Kidney (tissue), 14 donors: ENCODE data around the gene ST3GAL5. TPM values are rescaled to one million over a fixed set of nuclear protein-coding genes. Genes with fewer than 3 reads are reported as not detected.
"Not testable (repeated sequence)": the region's sequence is repeated elsewhere in the genome, so short reads cannot be mapped to it uniquely, and the experiment has no call there.

ENCODE experiments used
- DNase-seq, 5 donors: peaks; one replicate each; pipeline ENCODE4 v3.0.0-alpha.2; 2013 to 2020
- FAIRE-seq: peaks from 2 replicates; lab custom pipeline; 2012; peaks lifted over from hg19 to GRCh38; lab: Jason Lieb, UNC
- H3K27ac ChIP-seq, 2 donors: one replicate each; pipeline ENCODE4 v1.7.0; 2013; ENCODE audit warnings: low read depth in 2 of 2, low read length in 2 of 2, inconsistent platforms in 1 of 2
- H3K27me3 ChIP-seq: one replicate; pipeline ENCODE4 v1.7.1; 2013; ENCODE audit warnings: low read length, inconsistent platforms; ENCODE audit not compliant: control insufficient read depth, insufficient read depth
- H3K36me3 ChIP-seq, 3 donors: one replicate each; pipeline versions ENCODE4 v1.7.0 to v1.7.1; 2013; ENCODE audit warnings: low read length in 3 of 3, control low read depth in 1 of 3, inconsistent platforms in 1 of 3; ENCODE audit not compliant: insufficient read depth in 3 of 3, control insufficient read depth in 2 of 3
- H3K4me1 ChIP-seq, 3 donors: one replicate each; pipeline versions ENCODE4 v1.7.0 to v1.7.1; 2013; ENCODE audit warnings: low read length in 3 of 3, inconsistent platforms in 1 of 3, low read depth in 1 of 3; ENCODE audit not compliant: control insufficient read depth in 2 of 3, insufficient read depth in 2 of 3
- H3K4me3 ChIP-seq, 3 donors: one replicate each; pipeline versions ENCODE4 v1.7.0 to v1.8.1; 2013; ENCODE audit warnings: low read length in 3 of 3, control low read depth in 1 of 3, inconsistent platforms in 1 of 3
- H3K9ac ChIP-seq, 3 donors: one replicate each; pipeline versions ENCODE4 v1.7.0 to v1.7.1; 2013; ENCODE audit warnings: low read length in 3 of 3, control low read depth in 1 of 3, inconsistent platforms in 1 of 3
- H3K9me3 ChIP-seq, 3 donors: one replicate each; pipeline versions ENCODE4 v1.7.0 to v1.7.1; 2013; ENCODE audit warnings: low read length in 3 of 3, control low read depth in 1 of 3, inconsistent platforms in 1 of 3; ENCODE audit not compliant: control insufficient read depth in 2 of 3, insufficient read depth in 1 of 3
- CTCF ChIP-seq: IDR thresholded peaks from 3 replicates; pipeline ENCODE4 v1.5.1; 2012; ENCODE audit warnings: mild to moderate bottlenecking, moderate library complexity, borderline replicate concordance; ENCODE audit not compliant: insufficient read depth; ENCODE audit errors: extremely low read depth
- intact Hi-C: fragments of 100-400 bp; cut with DNase I; formaldehyde crosslinking; loops from one replicate; pipeline ENCODE4 v1.11.1; 2022
- polyA plus RNA-seq: library from polyadenylated mRNA; stranded (reverse); fragments of 350-450 nt; fragmentation: Illumina TruSeq; extraction: RNeasy Lipid Tissue Mini Kit (QIAGEN cat#74804); gene quantifications from one replicate; pipeline ENCODE4 v1.2.3, GENCODE V29; 2014; ENCODE audit warnings: low read depth, low replicate concordance; ENCODE audit not compliant: insufficient read depth
- total RNA-seq: library from RNA; stranded (reverse); fragmentation: NEBNext Ultra II Directional; extraction: Animal tissue kit (Norgen Biotek cat#: 25700); gene quantifications from one replicate; pipeline ENCODE4 v1.2.1, GENCODE V29; 2021
- donor health status: control.
- donor health status: control.
- donor health status: control.
- donor health status: control.
- donor health status: control.
- donor health status: DM: yes; HTN: yes; CAD: no.
- donor health status: Normal renal cell carcinoma (clear cell type).

Gene ST3GAL5
- total and polyA plus RNA-seq, 2 donors from 2014 or later = 7.0 to 14.6 TPM

DNA sequence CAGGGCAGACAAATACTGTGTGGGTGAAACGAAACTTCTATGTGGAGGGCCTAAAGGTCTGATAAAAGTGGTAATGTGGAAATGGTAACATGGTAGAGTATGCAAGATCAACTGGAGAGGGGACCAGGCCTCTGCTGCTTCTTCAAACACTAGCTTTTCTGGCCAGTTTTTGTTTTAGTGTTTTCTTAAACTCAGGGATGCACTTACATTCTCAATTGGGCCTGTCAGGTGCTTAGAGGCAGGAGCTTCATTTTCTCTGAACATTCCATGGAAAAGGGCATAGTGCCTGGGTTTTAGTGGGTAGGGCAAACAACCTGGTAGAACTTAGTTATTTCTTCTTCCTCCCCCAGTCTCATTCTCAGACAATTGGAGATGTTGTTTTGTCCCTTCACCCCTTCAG lies 10.5 kb upstream of the ST3GAL5 start:
- intact Hi-C loops = no loop called here
- FAIRE-seq = no peak

DNA sequence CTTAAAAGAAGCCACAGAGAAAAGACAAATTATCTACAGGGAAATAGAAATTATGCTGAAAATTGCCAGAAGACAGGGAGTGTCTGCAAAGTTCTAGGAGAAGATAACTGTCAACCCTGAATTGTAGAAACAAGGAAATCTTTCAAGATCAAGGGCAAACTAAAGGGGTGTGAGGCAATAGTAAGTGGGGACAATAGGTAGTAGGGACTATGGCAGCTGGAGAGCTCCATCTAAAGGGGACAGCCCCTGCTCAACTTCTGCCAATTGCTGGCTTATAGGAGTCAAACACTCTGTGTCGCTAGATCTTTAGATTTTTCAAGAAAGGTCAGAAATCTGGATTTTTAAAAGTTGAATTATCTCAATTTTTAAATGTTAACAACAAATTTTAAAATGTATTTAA lies 10.1 kb upstream of the ST3GAL5 start:
- intact Hi-C loops = no loop called here
- no peak overlapping the region for H3K27ac ChIP-seq
- no peak for FAIRE-seq

More for the DNA sequence above, 10.5 kb upstream of the ST3GAL5 start:
- H3K27me3 ChIP-seq = no peaks in the 10 kb centered on the region
- H3K9ac ChIP-seq = no peak overlapping the region
- no peaks in the 10 kb centered on the region for H3K9me3 ChIP-seq
- no peak overlapping the region for H3K27ac ChIP-seq
- DNase-seq = no peak
- no peaks in the 10 kb centered on the region for H3K4me1 ChIP-seq
- H3K36me3 ChIP-seq = no peaks in the 10 kb centered on the region
- no peak overlapping the region for H3K4me3 ChIP-seq
- TF ChIP-seq CTCF = no peak

GRCh38 chr2:85894554-85895278 lies 5.9 kb upstream of the ST3GAL5 start:
- intact Hi-C loops, FAIRE-seq, H3K9me3 ChIP-seq, H3K27ac ChIP-seq, H3K4me1 ChIP-seq, H3K36me3 ChIP-seq, DNase-seq, H3K27me3 ChIP-seq, H3K4me3 ChIP-seq, H3K9ac ChIP-seq: not testable (repeated sequence)

More for the DNA sequence above, 10.1 kb upstream of the ST3GAL5 start:
- H3K9ac ChIP-seq = no peak overlapping the region
- no peaks in the 10 kb centered on the region for H3K36me3 ChIP-seq
- H3K4me3 ChIP-seq = no peak overlapping the region
- no peak for TF ChIP-seq CTCF
- peaks cover 0 to 1% (median 0%) of the 10 kb centered on the region in 3 donors for H3K4me1 ChIP-seq
- no peaks in the 10 kb centered on the region for H3K9me3 ChIP-seq
- no peaks in the 10 kb centered on the region for H3K27me3 ChIP-seq
- no peak for DNase-seq

- intact Hi-C loops = no loop called here
- no peak for DNase-seq
- Histone ChIP-seq H3K9ac (no peak overlapping the region), H3K27ac (no peak overlapping the region), H3K27me3 (no peaks in the 10 kb centered on the region), H3K36me3 (no peaks in the 10 kb centered on the region), H3K9me3 (no peaks in the 10 kb centered on the region), H3K4me1 (peaks cover 0 to 9% (median 4%) of the 10 kb centered on the region in 3 donors), H3K4me3 (no peak overlapping the region)
- FAIRE-seq = no peak
- TF ChIP-seq CTCF = no peak
Observed at GRCh38 chr2:85893428-85894258, 4.9 kb upstream of the ST3GAL5 start.
